Measurements from ENCODE around the gene CES2. TPM values are rescaled to one million over a fixed set of nuclear protein-coding genes. Genes with fewer than 3 reads are reported as not detected.

The CES2 gene
- polyA plus RNA-seq, 2 of the 4 experiments (the other 2 are of a cell fraction) = 20.3 to 20.4 TPM

GRCh38 chr16:66903544-66904427 lies 31.5 kb upstream of the CES2 start (continued):
- no peak for TF ChIP-seq TFCP2L1 (CRISPR knock-in tag; IDR thresholded peaks at IDR 0.05)
- TF ChIP-seq, protein P1, sequence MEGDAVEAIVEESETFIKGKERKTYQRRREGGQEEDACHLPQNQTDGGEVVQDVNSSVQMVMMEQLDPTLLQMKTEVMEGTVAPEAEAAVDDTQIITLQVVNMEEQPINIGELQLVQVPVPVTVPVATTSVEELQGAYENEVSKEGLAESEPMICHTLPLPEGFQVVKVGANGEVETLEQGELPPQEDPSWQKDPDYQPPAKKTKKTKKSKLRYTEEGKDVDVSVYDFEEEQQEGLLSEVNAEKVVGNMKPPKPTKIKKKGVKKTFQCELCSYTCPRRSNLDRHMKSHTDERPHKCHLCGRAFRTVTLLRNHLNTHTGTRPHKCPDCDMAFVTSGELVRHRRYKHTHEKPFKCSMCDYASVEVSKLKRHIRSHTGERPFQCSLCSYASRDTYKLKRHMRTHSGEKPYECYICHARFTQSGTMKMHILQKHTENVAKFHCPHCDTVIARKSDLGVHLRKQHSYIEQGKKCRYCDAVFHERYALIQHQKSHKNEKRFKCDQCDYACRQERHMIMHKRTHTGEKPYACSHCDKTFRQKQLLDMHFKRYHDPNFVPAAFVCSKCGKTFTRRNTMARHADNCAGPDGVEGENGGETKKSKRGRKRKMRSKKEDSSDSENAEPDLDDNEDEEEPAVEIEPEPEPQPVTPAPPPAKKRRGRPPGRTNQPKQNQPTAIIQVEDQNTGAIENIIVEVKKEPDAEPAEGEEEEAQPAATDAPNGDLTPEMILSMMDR (IDR thresholded peaks at IDR 0.05) = no peak
- TF ChIP-seq, protein P2, sequence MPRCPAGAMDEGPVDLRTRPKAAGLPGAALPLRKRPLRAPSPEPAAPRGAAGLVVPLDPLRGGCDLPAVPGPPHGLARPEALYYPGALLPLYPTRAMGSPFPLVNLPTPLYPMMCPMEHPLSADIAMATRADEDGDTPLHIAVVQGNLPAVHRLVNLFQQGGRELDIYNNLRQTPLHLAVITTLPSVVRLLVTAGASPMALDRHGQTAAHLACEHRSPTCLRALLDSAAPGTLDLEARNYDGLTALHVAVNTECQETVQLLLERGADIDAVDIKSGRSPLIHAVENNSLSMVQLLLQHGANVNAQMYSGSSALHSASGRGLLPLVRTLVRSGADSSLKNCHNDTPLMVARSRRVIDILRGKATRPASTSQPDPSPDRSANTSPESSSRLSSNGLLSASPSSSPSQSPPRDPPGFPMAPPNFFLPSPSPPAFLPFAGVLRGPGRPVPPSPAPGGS (IDR thresholded peaks at IDR 0.05) = no peak

DNA sequence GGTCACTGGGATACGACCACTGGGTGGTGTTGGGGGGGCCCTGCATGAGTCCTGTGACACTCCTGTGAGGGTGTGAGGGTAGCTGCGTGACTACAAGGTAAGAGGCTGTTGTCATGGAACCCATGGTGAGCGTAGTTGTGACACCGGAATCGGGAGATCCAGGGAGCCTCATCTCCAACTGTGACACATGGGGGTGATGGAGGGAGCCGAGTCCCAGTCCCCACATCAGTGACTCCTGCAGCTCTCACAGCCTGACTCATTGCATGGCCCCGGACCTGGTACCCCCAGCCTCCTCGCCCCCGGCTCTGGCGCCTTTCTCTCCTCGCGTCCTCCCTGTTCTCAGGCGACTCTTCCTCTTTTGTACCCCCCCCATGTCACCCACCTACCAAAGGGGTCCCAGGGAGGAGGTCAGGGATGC lies 30.9 kb upstream of the CES2 start:
- H3K4me3 ChIP-seq = no peak overlapping the region
- ATAC-seq (no peak), DNase-seq (ENCODE audit: low read depth in 1 of 2, low spot score in 1 of 2) (no peak), FAIRE-seq (no peak)
- CTCF ChIA-PET = interaction anchor here (1.2 to 40.8 kb wide), 3 partner anchors 5 to 39 kb away, joined by 4 to 837 read pairs (median 837); partner anchors contain the start of genes CDH16, PDP2 and RRAD
- TF ChIP-seq HEYL (CRISPR knock-in tag; IDR thresholded peaks at IDR 0.05) = no peak
- no peak for TF ChIP-seq KDM5A (IDR thresholded peaks at IDR 0.05)
- TF ChIP-seq POLR2AphosphoS2 (conservative IDR thresholded peaks at IDR 0.05; ENCODE audit: low read length) = no peak
- no peak for TF ChIP-seq ATOH8 (CRISPR knock-in tag; IDR thresholded peaks at IDR 0.05; ENCODE audit: low read depth)
- TF ChIP-seq, protein P3, sequence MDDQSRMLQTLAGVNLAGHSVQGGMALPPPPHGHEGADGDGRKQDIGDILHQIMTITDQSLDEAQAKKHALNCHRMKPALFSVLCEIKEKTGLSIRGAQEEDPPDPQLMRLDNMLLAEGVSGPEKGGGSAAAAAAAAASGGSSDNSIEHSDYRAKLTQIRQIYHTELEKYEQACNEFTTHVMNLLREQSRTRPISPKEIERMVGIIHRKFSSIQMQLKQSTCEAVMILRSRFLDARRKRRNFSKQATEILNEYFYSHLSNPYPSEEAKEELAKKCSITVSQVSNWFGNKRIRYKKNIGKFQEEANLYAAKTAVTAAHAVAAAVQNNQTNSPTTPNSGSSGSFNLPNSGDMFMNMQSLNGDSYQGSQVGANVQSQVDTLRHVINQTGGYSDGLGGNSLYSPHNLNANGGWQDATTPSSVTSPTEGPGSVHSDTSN (IDR thresholded peaks at IDR 0.05) = no peak
- no peak for TF ChIP-seq NFE2L2 (conservative IDR thresholded peaks at IDR 0.05; ENCODE audit: low read length)
- TF ChIP-seq, protein P1 (IDR thresholded peaks at IDR 0.05) = no peak
- no peak for TF ChIP-seq NPAS2 (CRISPR knock-in tag; IDR thresholded peaks at IDR 0.05; ENCODE audit: borderline replicate concordance)
- no peak for TF ChIP-seq KDM1A (IDR thresholded peaks at IDR 0.05; ENCODE audit: low read depth)
- TF ChIP-seq HOXA7 (CRISPR knock-in tag; IDR thresholded peaks at IDR 0.05) = no peak
- no peak for TF ChIP-seq GATA3 (IDR thresholded peaks at IDR 0.05; ENCODE audit: borderline replicate concordance)
- TF ChIP-seq CEBPB (IDR thresholded peaks at IDR 0.05) = no peak
- H3K4me1 ChIP-seq = peaks cover 23% of the 10 kb centered on the region
- POLR2A ChIA-PET = no interaction called here
- no peaks in the 10 kb centered on the region for H3K9me3 ChIP-seq
- no peak overlapping the region for H3K27ac ChIP-seq
- 78% methylated on average over 13 of the region's 13 CpGs for WGBS (ENCODE audit: missing lambda C conversion rate)
- no peak overlapping the region for H3K4me2 ChIP-seq
